ENCODE measurements around the gene HIBCH.
"Not testable (repeated sequence)": the region's sequence is repeated elsewhere in the genome, so short reads cannot be mapped to it uniquely, and the experiment has no call there.

- not testable (repeated sequence) for TF ChIP-seq EZH2 (IDR thresholded peaks at IDR 0.05; ENCODE audit: borderline replicate concordance, low read depth, low read length, severe bottlenecking); GATA2 (IDR thresholded peaks at IDR 0.05; ENCODE audit: insufficient read depth, insufficient read length, low read depth, low read length)
- TF ChIP-seq, protein P1, sequence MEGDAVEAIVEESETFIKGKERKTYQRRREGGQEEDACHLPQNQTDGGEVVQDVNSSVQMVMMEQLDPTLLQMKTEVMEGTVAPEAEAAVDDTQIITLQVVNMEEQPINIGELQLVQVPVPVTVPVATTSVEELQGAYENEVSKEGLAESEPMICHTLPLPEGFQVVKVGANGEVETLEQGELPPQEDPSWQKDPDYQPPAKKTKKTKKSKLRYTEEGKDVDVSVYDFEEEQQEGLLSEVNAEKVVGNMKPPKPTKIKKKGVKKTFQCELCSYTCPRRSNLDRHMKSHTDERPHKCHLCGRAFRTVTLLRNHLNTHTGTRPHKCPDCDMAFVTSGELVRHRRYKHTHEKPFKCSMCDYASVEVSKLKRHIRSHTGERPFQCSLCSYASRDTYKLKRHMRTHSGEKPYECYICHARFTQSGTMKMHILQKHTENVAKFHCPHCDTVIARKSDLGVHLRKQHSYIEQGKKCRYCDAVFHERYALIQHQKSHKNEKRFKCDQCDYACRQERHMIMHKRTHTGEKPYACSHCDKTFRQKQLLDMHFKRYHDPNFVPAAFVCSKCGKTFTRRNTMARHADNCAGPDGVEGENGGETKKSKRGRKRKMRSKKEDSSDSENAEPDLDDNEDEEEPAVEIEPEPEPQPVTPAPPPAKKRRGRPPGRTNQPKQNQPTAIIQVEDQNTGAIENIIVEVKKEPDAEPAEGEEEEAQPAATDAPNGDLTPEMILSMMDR (IDR thresholded peaks at IDR 0.05; ENCODE audit: extremely low read depth in 1 of 2, insufficient read depth in 1 of 2, low read depth in 1 of 2, low read length in 2 of 2): not testable (repeated sequence)
These were observed 161.8 kb downstream of the HIBCH start for GRCh38 chr2:190157613-190158528.
